H9 (cell line): ENCODE data around the gene MAGOH. TPM values are rescaled to one million over a fixed set of nuclear protein-coding genes. Genes with fewer than 3 reads are reported as not detected.

Source experiments
- DNase-seq: peaks from one replicate; pipeline ENCODE4 v3.0.0-alpha.2; 2017
- H2AFZ ChIP-seq: one replicate; pipeline ENCODE4 v1.6.1; 2013; ENCODE audit warnings: mild to moderate bottlenecking, low read length, control low read depth, moderate library complexity
- H2AK5ac ChIP-seq: 2 replicates; pipeline ENCODE4 v1.6.1; 2013; ENCODE audit warnings: low read length, control low read depth, mixed read lengths; ENCODE audit not compliant: insufficient read length
- H2BK120ac ChIP-seq: one replicate; pipeline ENCODE4 v1.6.1; 2013; ENCODE audit warnings: low read depth, mild to moderate bottlenecking, low read length, control low read depth, inconsistent platforms; ENCODE audit not compliant: poor library complexity, severe bottlenecking
- H2BK12ac ChIP-seq: 2 replicates; pipeline ENCODE4 v1.6.1; 2013; ENCODE audit warnings: low read length, control low read depth, mixed read lengths, low read depth; ENCODE audit not compliant: insufficient read length
- H2BK15ac ChIP-seq: 2 replicates; pipeline ENCODE4 v1.6.1; 2013; ENCODE audit warnings: low read depth, low read length, control low read depth
- H2BK20ac ChIP-seq: one replicate; pipeline ENCODE4 v1.6.1; 2013; ENCODE audit warnings: low read depth, mild to moderate bottlenecking, low read length, control low read depth, inconsistent platforms; ENCODE audit not compliant: poor library complexity, severe bottlenecking
- H2BK5ac ChIP-seq: 2 replicates; pipeline ENCODE4 v1.6.1; 2013; ENCODE audit warnings: low read length, control low read depth, mixed read lengths; ENCODE audit not compliant: insufficient read length
- H3K14ac ChIP-seq: 2 replicates; pipeline ENCODE4 v1.6.1; 2013; ENCODE audit warnings: low read length, control low read depth; ENCODE audit not compliant: insufficient read depth
- H3K18ac ChIP-seq: 2 replicates; pipeline ENCODE4 v1.6.1; 2013; ENCODE audit warnings: low read depth, mild to moderate bottlenecking, mixed read lengths, low read length, control low read depth; ENCODE audit not compliant: insufficient read length
- H3K23ac ChIP-seq: 2 replicates; pipeline ENCODE4 v1.6.1; 2013; ENCODE audit warnings: low read length, control low read depth, mixed read lengths, low read depth; ENCODE audit not compliant: insufficient read length
- H3K23me2 ChIP-seq: 2 replicates; pipeline ENCODE4 v1.6.1; 2013; ENCODE audit warnings: low read depth, mild to moderate bottlenecking, mixed read lengths, low read length, control low read depth; ENCODE audit not compliant: insufficient read length, poor library complexity, severe bottlenecking
- H3K27ac ChIP-seq: 2 replicates; pipeline ENCODE4 v1.5.1; 2013; ENCODE audit warnings: low read length, control low read depth, mixed read lengths, low read depth; ENCODE audit not compliant: insufficient read length
- H3K27me3 ChIP-seq: 2 replicates; pipeline ENCODE4 v1.6.1; 2013; ENCODE audit warnings: low read length, control low read depth, inconsistent platforms; ENCODE audit not compliant: insufficient read depth
- H3K4ac ChIP-seq: 2 replicates; pipeline ENCODE4 v1.6.1; 2013; ENCODE audit warnings: low read depth, mild to moderate bottlenecking, control low read depth, inconsistent platforms, low read length, moderate library complexity
- H3K4me1 ChIP-seq: 2 replicates; pipeline ENCODE4 v1.6.1; 2013; ENCODE audit warnings: low read length, control low read depth, inconsistent platforms; ENCODE audit not compliant: insufficient read depth
- H3K4me2 ChIP-seq: 2 replicates; pipeline ENCODE4 v1.6.1; 2013; ENCODE audit warnings: low read length, control low read depth, mixed read lengths; ENCODE audit not compliant: insufficient read length, insufficient read depth
- H3K56ac ChIP-seq: 2 replicates; pipeline ENCODE4 v1.6.1; 2013; ENCODE audit warnings: low read depth, mild to moderate bottlenecking, mixed read lengths, low read length, control low read depth; ENCODE audit not compliant: insufficient read length
- H3K79me1 ChIP-seq: 2 replicates; pipeline ENCODE4 v1.6.1; 2013; ENCODE audit warnings: low read depth, mild to moderate bottlenecking, moderate library complexity, low read length, control low read depth, inconsistent platforms; ENCODE audit not compliant: insufficient read depth, poor library complexity, severe bottlenecking
- H3K79me2 ChIP-seq: 2 replicates; pipeline ENCODE4 v1.6.1; 2013; ENCODE audit warnings: low read length, control low read depth, inconsistent platforms; ENCODE audit not compliant: insufficient read depth
- H3K9ac ChIP-seq: 2 replicates; pipeline ENCODE4 v1.6.1; 2013; ENCODE audit warnings: low read length, control low read depth, mixed read lengths; ENCODE audit not compliant: insufficient read length; ENCODE audit errors: extremely low read depth
- H3K9me3 ChIP-seq: one replicate; pipeline ENCODE4 v1.6.1; 2013; ENCODE audit warnings: low read depth, low read length, inconsistent platforms; ENCODE audit not compliant: control insufficient read depth
- H3T11ph ChIP-seq: one replicate; pipeline ENCODE4 v1.6.1; 2013; ENCODE audit warnings: mild to moderate bottlenecking, low read length, control low read depth, inconsistent platforms
- H4K20me1 ChIP-seq: one replicate; pipeline ENCODE4 v1.6.1; 2013; ENCODE audit not compliant: control insufficient read depth, insufficient read length, insufficient read depth
- H4K5ac ChIP-seq: 2 replicates; pipeline ENCODE4 v1.6.1; 2013; ENCODE audit warnings: low read depth, mild to moderate bottlenecking, mixed read lengths, low read length, control low read depth; ENCODE audit not compliant: insufficient read length
- H4K8ac ChIP-seq: replicated peaks from 2 replicates; pipeline ENCODE4 v1.6.1; 2013; ENCODE audit warnings: low read length, control low read depth, mixed read lengths, low read depth; ENCODE audit not compliant: insufficient read length
- H4K91ac ChIP-seq: 2 replicates; pipeline ENCODE4 v1.6.1; 2013; ENCODE audit warnings: low read depth, mild to moderate bottlenecking, moderate library complexity, mixed read lengths, low read length, control low read depth; ENCODE audit not compliant: insufficient read length
- H3K27ac Mint-ChIP-seq, 3 experiments: 2 replicates in 2 of 3; 3 replicates in 1 of 3; pipeline ENCODE4 v1.8.0; 2020 to 2021; ENCODE audit warnings: mixed read lengths in 3 of 3, mild to moderate bottlenecking in 1 of 3, moderate library complexity in 1 of 3
- H3K27me3 Mint-ChIP-seq: 2 replicates; pipeline ENCODE4 v1.8.0; 2021; ENCODE audit warnings: low read depth, mild to moderate bottlenecking, moderate library complexity, mixed read lengths
- H3K36me3 Mint-ChIP-seq, 3 experiments: 2 replicates in 2 of 3; 3 replicates in 1 of 3; pipeline ENCODE4 v1.8.0; 2020 to 2021; ENCODE audit warnings: low read depth in 3 of 3, mixed read lengths in 3 of 3; ENCODE audit not compliant: insufficient read depth in 1 of 3
- H3K4me1 Mint-ChIP-seq, 2 experiments: 2 replicates each; pipeline ENCODE4 v1.8.0; 2020; ENCODE audit warnings: mixed read lengths in 2 of 2
- H3K4me3 Mint-ChIP-seq, 2 experiments: 2 replicates in 1 of 2; 3 replicates in 1 of 2; pipeline ENCODE4 v1.8.0; 2020 to 2021; ENCODE audit warnings: mild to moderate bottlenecking in 2 of 2, mixed read lengths in 2 of 2, moderate library complexity in 1 of 2
- H3K9me3 Mint-ChIP-seq, 2 experiments: 2 replicates in 1 of 2; 3 replicates in 1 of 2; pipeline ENCODE4 v1.8.0; 2020; ENCODE audit warnings: mild to moderate bottlenecking in 2 of 2, mixed read lengths in 2 of 2, moderate library complexity in 1 of 2
- WGBS: extraction: QIAGEN DNeasy Blood & Tissue Kit; methylation state at CpG from one replicate; pipeline ENCODE4 v1.1.7; 2013; ENCODE audit warnings: missing lambda C conversion rate, low lambda C conversion rate, mixed read lengths; ENCODE audit not compliant: insufficient read length; ENCODE audit errors: extremely low coverage; 5-methylcytosine and 5-hydroxymethylcytosine counted together
- total RNA-seq: library from RNA; stranded (reverse); gene quantifications from 2 replicates; pipeline ENCODE4 v1.2.1, GENCODE V29; 2021
- TF ChIP-seq, protein P1 (sequence below): fragments of 200-600 bp; sonication (generic); conservative IDR thresholded peaks from 3 replicates; pipeline ENCODE4 v1.8.0; 2021; ENCODE audit warnings: antibody characterized with exemption, mild to moderate bottlenecking

The MAGOH gene
- total RNA-seq, 1 experiment from 2014 or later = 81.2 TPM

DNA sequence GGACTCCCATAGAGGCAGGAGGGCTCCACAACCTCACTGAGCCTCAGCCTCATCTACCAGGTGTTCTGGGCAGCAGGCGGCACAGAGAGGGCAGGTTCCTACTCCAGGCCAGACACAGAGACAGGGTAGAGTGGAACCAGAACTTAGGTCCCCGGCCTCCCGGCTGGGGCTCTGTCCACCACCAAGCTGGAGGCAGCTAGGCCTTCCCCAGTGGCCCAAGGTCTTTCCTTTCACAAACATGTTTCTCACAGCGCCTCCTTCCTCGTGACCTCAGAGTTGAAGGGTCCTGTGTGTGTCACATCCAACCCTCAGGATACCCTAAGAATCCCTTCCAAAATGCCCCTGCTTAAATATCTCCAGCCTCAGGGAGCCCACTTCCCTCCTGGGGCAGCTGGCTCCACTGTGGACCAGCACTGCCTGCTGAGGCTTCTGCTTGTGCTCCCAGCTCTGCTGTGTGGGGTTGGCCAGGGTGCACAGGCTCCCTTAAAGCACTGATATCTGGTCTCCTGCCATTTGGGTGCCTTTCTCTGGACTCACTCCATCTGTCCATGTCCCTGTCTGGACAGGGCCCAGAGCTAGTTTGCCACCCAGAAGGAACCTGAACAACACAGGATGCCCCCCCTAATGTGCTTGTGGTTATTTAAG lies 33.2 kb upstream of the MAGOH start:
- H3K9ac ChIP-seq = no peak overlapping the region
- no peaks in the 10 kb centered on the region for H3K27me3 ChIP-seq
- H3K23me2 ChIP-seq = peaks cover 2% of the 10 kb centered on the region
- H3K4me2 ChIP-seq = no peak overlapping the region
- H4K8ac ChIP-seq = no peak overlapping the region
- no peak overlapping the region for H2BK12ac ChIP-seq
- H3K18ac ChIP-seq = no peak overlapping the region
- no peak overlapping the region for H3K4ac ChIP-seq
- H3K4me1 ChIP-seq = no peaks in the 10 kb centered on the region
- TF ChIP-seq, protein P1, sequence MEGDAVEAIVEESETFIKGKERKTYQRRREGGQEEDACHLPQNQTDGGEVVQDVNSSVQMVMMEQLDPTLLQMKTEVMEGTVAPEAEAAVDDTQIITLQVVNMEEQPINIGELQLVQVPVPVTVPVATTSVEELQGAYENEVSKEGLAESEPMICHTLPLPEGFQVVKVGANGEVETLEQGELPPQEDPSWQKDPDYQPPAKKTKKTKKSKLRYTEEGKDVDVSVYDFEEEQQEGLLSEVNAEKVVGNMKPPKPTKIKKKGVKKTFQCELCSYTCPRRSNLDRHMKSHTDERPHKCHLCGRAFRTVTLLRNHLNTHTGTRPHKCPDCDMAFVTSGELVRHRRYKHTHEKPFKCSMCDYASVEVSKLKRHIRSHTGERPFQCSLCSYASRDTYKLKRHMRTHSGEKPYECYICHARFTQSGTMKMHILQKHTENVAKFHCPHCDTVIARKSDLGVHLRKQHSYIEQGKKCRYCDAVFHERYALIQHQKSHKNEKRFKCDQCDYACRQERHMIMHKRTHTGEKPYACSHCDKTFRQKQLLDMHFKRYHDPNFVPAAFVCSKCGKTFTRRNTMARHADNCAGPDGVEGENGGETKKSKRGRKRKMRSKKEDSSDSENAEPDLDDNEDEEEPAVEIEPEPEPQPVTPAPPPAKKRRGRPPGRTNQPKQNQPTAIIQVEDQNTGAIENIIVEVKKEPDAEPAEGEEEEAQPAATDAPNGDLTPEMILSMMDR = no peak
- H2BK15ac ChIP-seq = no peak overlapping the region
- no peak overlapping the region for H2AK5ac ChIP-seq
- peaks cover 37 to 83% (median 65%) of the 10 kb centered on the region in 3 experiments for H3K36me3 Mint-ChIP-seq
- H3K27me3 Mint-ChIP-seq = no peaks in the 10 kb centered on the region
- no peak overlapping the region for H3K56ac ChIP-seq
- no peaks in the 10 kb centered on the region for H3K9me3 ChIP-seq
- no peak overlapping the region for H2AFZ ChIP-seq
- WGBS = no CpG with 5 or more reads among the region's 5 CpGs
- H4K20me1 ChIP-seq = no peaks in the 10 kb centered on the region
- H2BK120ac ChIP-seq = no peak overlapping the region
- H3K4me1 Mint-ChIP-seq = no peaks in the 10 kb centered on the region
- no peaks in the 10 kb centered on the region for H3K79me2 ChIP-seq
- no peak overlapping the region for H3K27ac ChIP-seq
- no peak overlapping the region for H3K14ac ChIP-seq
- H3K23ac ChIP-seq = no peak overlapping the region
- no peak overlapping the region; a peak in 1 of 7 replicates for H3K27ac Mint-ChIP-seq
- no peaks in the 10 kb centered on the region for H3K79me1 ChIP-seq
- H3K4me3 Mint-ChIP-seq = no peak overlapping the region
- H2BK5ac ChIP-seq = no peak overlapping the region
- H2BK20ac ChIP-seq = no peak overlapping the region
- no peak for DNase-seq
- H3T11ph ChIP-seq = no peak overlapping the region
- H3K9me3 Mint-ChIP-seq = no peaks in the 10 kb centered on the region
- no peak overlapping the region for H4K91ac ChIP-seq
- H4K5ac ChIP-seq = no peak overlapping the region
